K562 (cell line): ENCODE results near the gene MCM6. TPM values are rescaled to one million over a fixed set of nuclear protein-coding genes. Genes with fewer than 3 reads are reported as not detected.

ENCODE experiments used
- CREB5 ChIP-seq: fragments of 250-450 bp; sonication (Bioruptor Pico); IDR thresholded peaks from 2 replicates; pipeline ENCODE4 v1.5.0; 2020; ENCODE audit warnings: mild to moderate bottlenecking
- HMGN3 ChIP-seq: IDR thresholded peaks from 2 replicates; pipeline ENCODE4 v1.6.1; 2011; ENCODE audit warnings: borderline replicate concordance, low read depth, mild to moderate bottlenecking, mixed read lengths, low read length; ENCODE audit not compliant: insufficient read length; ENCODE audit errors: extremely low read depth
- REST ChIP-seq, 2 experiments: fragments of 450-650 bp; formaldehyde crosslinking in 1 of 2; IDR thresholded peaks; 2 replicates each; pipeline versions ENCODE4 v1.4.0 to v1.6.1; 2014 to 2020; ENCODE audit warnings: mild to moderate bottlenecking in 2 of 2, borderline replicate concordance in 1 of 2, low read depth in 1 of 2
- ZSCAN32 ChIP-seq: fragments of 450-650 bp; formaldehyde crosslinking; IDR thresholded peaks from 2 replicates; pipeline ENCODE4 v1.4.0; 2020; ENCODE audit warnings: mild to moderate bottlenecking, moderate library complexity
- polyA plus RNA-seq, 8 experiments: library from polyadenylated mRNA; depleted of rRNA in 4 of 8; stranded (reverse) in 5 of 8; unstranded in 3 of 8; fragments of >200 nt; fragmentation: Nextera tagmentation in 2 of 8; fragmentation: Illumina TruSeq in 1 of 8; extraction: Ambion mirVana in 2 of 8; extraction: Trizol in 1 of 8; gene quantifications; 2 replicates each; pipeline versions ENCODE4 v1.2.1 to v1.2.3, GENCODE V29; 2011 to 2014; ENCODE audit warnings: inconsistent platforms in 1 of 8, missing spikeins in 1 of 8
- total RNA-seq, 7 experiments: library from RNA; depleted of rRNA in 6 of 7; stranded (reverse); fragments of >200 nt in 6 of 7; fragmentation: Illumina TruSeq in 2 of 7; extraction: Trizol in 2 of 7; gene quantifications; 2 replicates each; pipeline versions ENCODE4 v1.2.1 to v1.2.3, GENCODE V29; 2011 to 2021; ENCODE audit warnings: low replicate concordance in 1 of 7

Gene MCM6
- total and polyA plus RNA-seq, 9 of the 15 experiments (the other 6 are each of a cell fraction or from before 2014, with no cell fraction given), result 42.6 to 133 (median 82.4) TPM

- TF ChIP-seq REST (IDR thresholded peaks at IDR 0.05; ENCODE audit: borderline replicate concordance) (no peak), REST (CRISPR knock-in tag; IDR thresholded peaks at IDR 0.05; ENCODE audit: low read depth) (no peak), HMGN3 (no peak), CREB5 (CRISPR knock-in tag) (no peak), ZSCAN32 (CRISPR knock-in tag) (no peak)
- TF ChIP-seq, all 486 proteins: peak for 0
Measured at GRCh38 chr2:135832891-135833290, 43.4 kb downstream of the MCM6 start (continued).
